ENCODE results near the gene CELSR1. TPM values are rescaled to one million over a fixed set of nuclear protein-coding genes. Genes with fewer than 3 reads are reported as not detected.

CELSR1 gene
- total and polyA plus RNA-seq, 2 donors (not counting 1 experiment from before 2014, with no cell fraction given), result 30.2 to 34.8 TPM

DNA sequence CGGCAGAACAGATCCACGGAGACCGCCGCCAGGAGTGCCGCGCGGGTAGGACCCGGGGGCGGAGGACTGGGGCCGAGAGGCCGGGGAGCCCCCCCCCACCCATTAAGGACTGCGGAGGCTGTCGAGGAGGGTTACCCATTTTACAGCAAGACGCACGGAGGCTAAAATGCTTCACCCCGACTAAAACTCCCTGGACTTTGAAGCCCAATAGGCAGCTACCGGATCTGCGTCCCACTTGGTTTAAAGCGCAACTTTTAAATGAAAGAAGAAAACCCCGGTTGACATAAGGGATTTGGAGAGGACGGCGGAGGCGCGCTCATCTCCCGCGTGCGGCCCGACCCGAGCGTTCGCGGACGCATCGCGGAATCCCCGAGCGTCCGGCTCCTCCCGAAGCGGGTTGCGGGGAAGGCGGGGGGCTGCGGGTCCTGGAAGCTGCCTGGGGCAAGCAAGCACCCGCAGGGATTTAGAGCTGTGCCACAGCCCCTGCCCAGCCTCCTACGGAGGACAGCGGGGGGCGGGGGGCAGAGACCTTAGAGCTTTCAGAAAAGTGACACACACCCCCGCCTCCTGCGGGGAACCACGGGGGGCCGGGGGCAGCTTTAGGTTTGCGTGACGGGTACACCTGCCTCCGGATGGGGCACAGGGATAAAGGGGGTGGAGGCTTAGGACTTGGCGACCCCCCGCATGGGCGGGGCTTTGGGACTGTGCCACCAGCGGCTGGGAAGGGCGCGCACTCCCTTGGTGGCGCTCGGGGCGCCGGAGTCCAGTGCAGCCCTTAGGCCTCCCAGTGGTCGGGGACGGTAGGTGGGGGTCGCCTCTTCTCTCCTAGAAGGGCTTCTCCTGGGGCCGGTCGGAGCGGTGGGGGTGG, 760 bp upstream of the CELSR1 start:
- TF ChIP-seq, protein P1, sequence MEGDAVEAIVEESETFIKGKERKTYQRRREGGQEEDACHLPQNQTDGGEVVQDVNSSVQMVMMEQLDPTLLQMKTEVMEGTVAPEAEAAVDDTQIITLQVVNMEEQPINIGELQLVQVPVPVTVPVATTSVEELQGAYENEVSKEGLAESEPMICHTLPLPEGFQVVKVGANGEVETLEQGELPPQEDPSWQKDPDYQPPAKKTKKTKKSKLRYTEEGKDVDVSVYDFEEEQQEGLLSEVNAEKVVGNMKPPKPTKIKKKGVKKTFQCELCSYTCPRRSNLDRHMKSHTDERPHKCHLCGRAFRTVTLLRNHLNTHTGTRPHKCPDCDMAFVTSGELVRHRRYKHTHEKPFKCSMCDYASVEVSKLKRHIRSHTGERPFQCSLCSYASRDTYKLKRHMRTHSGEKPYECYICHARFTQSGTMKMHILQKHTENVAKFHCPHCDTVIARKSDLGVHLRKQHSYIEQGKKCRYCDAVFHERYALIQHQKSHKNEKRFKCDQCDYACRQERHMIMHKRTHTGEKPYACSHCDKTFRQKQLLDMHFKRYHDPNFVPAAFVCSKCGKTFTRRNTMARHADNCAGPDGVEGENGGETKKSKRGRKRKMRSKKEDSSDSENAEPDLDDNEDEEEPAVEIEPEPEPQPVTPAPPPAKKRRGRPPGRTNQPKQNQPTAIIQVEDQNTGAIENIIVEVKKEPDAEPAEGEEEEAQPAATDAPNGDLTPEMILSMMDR (IDR thresholded peaks at IDR 0.05), result no peak
- peak; percentile 62 for TF ChIP-seq EZH2 (IDR thresholded peaks at IDR 0.05; ENCODE audit: borderline replicate concordance, insufficient read depth, low read depth, low read length, poor library complexity, severe bottlenecking)
- H3K36me3 ChIP-seq (replicated peaks in 1 of 2; ENCODE audit: control extremely low read depth in 1 of 2, control insufficient read depth in 1 of 2, extremely low read depth in 1 of 2, insufficient read depth in 2 of 2, low read length in 1 of 2), result no peaks in the 10 kb centered on the region
- peaks cover 11% of the 10 kb centered on the region for H3K4me1 Mint-ChIP-seq
- H3K27me3 Mint-ChIP-seq, result peaks cover 50% of the 10 kb centered on the region
- H3K27me3 ChIP-seq (replicated peaks in 1 of 4; ENCODE audit: control extremely low read depth in 1 of 4, control insufficient read depth in 3 of 4, insufficient read depth in 4 of 4, low read length in 3 of 4), result peaks cover 0 to 54% (median 19%) of the 10 kb centered on the region in 4 experiments
- no peak overlapping the region for H2AFZ ChIP-seq (ENCODE audit: insufficient read depth, low read depth, low read length, poor library complexity, severe bottlenecking)
- H3K9me3 Mint-ChIP-seq (ENCODE audit: insufficient read depth), result no peaks in the 10 kb centered on the region
- H3K27ac Mint-ChIP-seq, result no peak overlapping the region
- DNase-seq (peak; percentile 47), ATAC-seq (ENCODE audit: low read depth) (no peak)
- WGBS (ENCODE audit: insufficient coverage), result 5% methylated on average over 53 of the region's 70 CpGs
- H3K4me3 Mint-ChIP-seq, result peak overlapping the region; percentile 74
- H3K4me3 ChIP-seq (ENCODE audit: control extremely low read depth in 1 of 5, extremely low read depth in 1 of 5, insufficient read depth in 1 of 5, low read depth in 2 of 5, low read length in 4 of 5), result peak overlapping the region in 3 of 5 experiments; percentile 38 to 45 (median 38)
- CTCF ChIA-PET, result interaction anchor here (0.9 to 2.3 kb wide), 3 partner anchors 24 to 171 kb away, joined by 3 to 13 read pairs (median 4); no protein-coding TSS in a partner anchor
- peaks cover 11 to 18% of the 10 kb centered on the region in 2 donors for H3K4me1 ChIP-seq (ENCODE audit: control insufficient read depth in 2 of 2, insufficient read depth in 2 of 2, low read length in 2 of 2)
- peaks cover 0 to 14% (median 0%) of the 10 kb centered on the region in 3 donors for H3K9me3 ChIP-seq (ENCODE audit: control extremely low read depth in 1 of 3, control insufficient read depth in 2 of 3, insufficient read depth in 1 of 3, low read length in 2 of 3)
- peak overlapping the region; percentile 82 for H3K4me2 ChIP-seq (replicated peaks; ENCODE audit: low read depth, low read length, poor library complexity, severe bottlenecking)
- intact Hi-C loops (cut with micrococcal nuclease), result no loop called here
- H3K9ac ChIP-seq (ENCODE audit: low read length), result peak overlapping the region; percentile 35
- no peaks in the 10 kb centered on the region for H3K79me2 ChIP-seq (ENCODE audit: control insufficient read depth, insufficient read depth, low read length)
- no peaks in the 10 kb centered on the region for H4K20me1 ChIP-seq (ENCODE audit: control insufficient read depth, insufficient read depth, low read length, poor library complexity, severe bottlenecking)
- POLR2A ChIA-PET, result no interaction called here
- H3K27ac ChIP-seq (ENCODE audit: low read length in 2 of 2), result no peak overlapping the region
